Fibroblast of mammary gland (primary cell): ENCODE results near the gene RSBN1L.

ENCODE experiments used
- DNase-seq: peaks from one replicate; pipeline ENCODE4 v3.0.0-alpha.2; 2010; ENCODE audit warnings: low read depth
- H3K4me3 ChIP-seq: 2 replicates; pipeline ENCODE4 v1.5.1; 2011; ENCODE audit warnings: low read depth, mild to moderate bottlenecking, low read length, moderate library complexity; ENCODE audit not compliant: control insufficient read depth
- CTCF ChIP-seq: conservative IDR thresholded peaks from 2 replicates; pipeline ENCODE4 v1.5.1; 2011; ENCODE audit warnings: low read depth, low read length, inconsistent platforms; ENCODE audit not compliant: control insufficient read depth, insufficient read depth

The RSBN1L gene

GRCh38 chr7:77747718-77748117, 51.5 kb downstream of the RSBN1L start:
- TF ChIP-seq CTCF, result no peak
- DNase-seq, result no peak
- no peak overlapping the region for H3K4me3 ChIP-seq

GRCh38 chr7:77752016-77752415, 55.8 kb downstream of the RSBN1L start:
- DNase-seq, result no peak
- no peak overlapping the region for H3K4me3 ChIP-seq

GRCh38 chr7:77753173-77753572, 56.9 kb downstream of the RSBN1L start:
- TF ChIP-seq CTCF, result no peak
- no peak overlapping the region for H3K4me3 ChIP-seq
- DNase-seq, result no peak

More at GRCh38 chr7:77752016-77752415, 55.8 kb downstream of the RSBN1L start:
- no peak for TF ChIP-seq CTCF

GRCh38 chr7:77757589-77757988, 61.3 kb downstream of the RSBN1L start:
- no peak for TF ChIP-seq CTCF
- DNase-seq, result no peak
- no peak overlapping the region for H3K4me3 ChIP-seq

GRCh38 chr7:77759294-77759889, 63.1 kb downstream of the RSBN1L start:
- no peak overlapping the region for H3K4me3 ChIP-seq
- peak; percentile 81 for DNase-seq
- peak; percentile 79 for TF ChIP-seq CTCF

- no peak for DNase-seq
- H3K4me3 ChIP-seq, result no peak overlapping the region
- TF ChIP-seq CTCF, result no peak
Measured at GRCh38 chr7:77760809-77761453, 64.7 kb downstream of the RSBN1L start.
